CD4-positive, alpha-beta T cell (primary cell): ENCODE data around the gene STIMATE. TPM values are rescaled to one million over a fixed set of nuclear protein-coding genes. Genes with fewer than 3 reads are reported as not detected.

Experiments
- ATAC-seq: fragments of 200-7000 bp; cut with Tn5 transposase; one replicate; pipeline ENCODE4 v1.10.0; 2022; ENCODE audit warnings: mild to moderate bottlenecking; ENCODE audit not compliant: poor library complexity
- CTCF ChIA-PET: fragments of 350-600 bp; sonication (Branson Sonifier 250); formaldehyde crosslinking; loops from one replicate; lab custom pipeline; 2021; ENCODE audit warnings: antibody characterized with exemption, inconsistent platforms; lab: Charles Lee
- POLR2A ChIA-PET: fragments of 350-600 bp; sonication (Branson Sonifier 250); formaldehyde crosslinking; loops from one replicate; lab custom pipeline; 2021; ENCODE audit warnings: antibody characterized with exemption, inconsistent platforms; lab: Charles Lee
- DNase-seq, 14 experiments: peaks; one replicate each; pipeline ENCODE4 v3.0.0-alpha.2; 2013 to 2020; ENCODE audit warnings: mixed read lengths in 2 of 14
- H3K27ac ChIP-seq, 2 donors: one replicate each; pipeline versions ENCODE4 v1.5.1 to v1.7.0; 2013; ENCODE audit warnings: low read length in 2 of 2, low read depth in 1 of 2, mild to moderate bottlenecking in 1 of 2
- H3K27me3 ChIP-seq, 2 experiments: 1 replicate in 1 of 2; 2 replicates in 1 of 2; pipeline versions ENCODE4 v1.6.1 to v1.7.0; 2013; ENCODE audit warnings: low read length in 2 of 2, control low read depth in 1 of 2, mild to moderate bottlenecking in 1 of 2, moderate library complexity in 1 of 2; ENCODE audit not compliant: insufficient read depth in 2 of 2, control insufficient read depth in 1 of 2
- H3K36me3 ChIP-seq: one replicate; pipeline ENCODE4 v1.6.1; 2013; ENCODE audit warnings: low read length, control low read depth; ENCODE audit not compliant: insufficient read depth
- H3K4me1 ChIP-seq: one replicate; pipeline ENCODE4 v1.6.1; 2013; ENCODE audit warnings: low read length, control low read depth; ENCODE audit not compliant: insufficient read depth
- H3K4me3 ChIP-seq: one replicate; pipeline ENCODE4 v1.5.1; 2013; ENCODE audit warnings: mild to moderate bottlenecking, low read length, moderate library complexity
- H3K9me3 ChIP-seq, 2 experiments: 1 replicate in 1 of 2; 2 replicates in 1 of 2; pipeline versions ENCODE4 v1.6.1 to v1.7.0; 2013; ENCODE audit warnings: low read length in 2 of 2, mild to moderate bottlenecking in 2 of 2, control low read depth in 1 of 2, moderate library complexity in 1 of 2; ENCODE audit not compliant: control insufficient read depth in 1 of 2, insufficient read depth in 1 of 2
- H3K27ac Mint-ChIP-seq: one replicate; pipeline ENCODE4 v1.8.0; 2020; ENCODE audit warnings: mixed read lengths
- H3K27me3 Mint-ChIP-seq: one replicate; pipeline ENCODE4 v1.8.0; 2021; ENCODE audit warnings: mixed read lengths
- H3K36me3 Mint-ChIP-seq: one replicate; pipeline ENCODE4 v1.8.0; 2021; ENCODE audit warnings: low read depth, mixed read lengths
- H3K4me1 Mint-ChIP-seq: one replicate; pipeline ENCODE4 v1.8.0; 2021; ENCODE audit warnings: low read depth, mixed read lengths
- H3K4me3 Mint-ChIP-seq: one replicate; pipeline ENCODE4 v1.8.0; 2020; ENCODE audit warnings: mild to moderate bottlenecking, mixed read lengths
- H3K9me3 Mint-ChIP-seq: one replicate; pipeline ENCODE4 v1.8.0; 2020; ENCODE audit warnings: mixed read lengths
- CTCF ChIP-seq: fragments of 200-600 bp; IDR thresholded peaks from one replicate; pipeline ENCODE4 v1.8.0; 2022; ENCODE audit warnings: antibody characterized with exemption, mild to moderate bottlenecking
- intact Hi-C, 2 experiments: fragments of 100-400 bp; cut with DNase I in 1 of 2; cut with micrococcal nuclease in 1 of 2; formaldehyde crosslinking; loops; one replicate each; pipeline versions ENCODE4 v1.15.1 to v1.9.0; 2023 to 2025; cut with DNase I, micrococcal nuclease
- total RNA-seq, 174 experiments: library from RNA in 2 of 174; stranded (reverse) in 2 of 174; gene quantifications; one replicate each; pipeline ENCODE4 v1.2.3 and lab custom pipeline; 2021 to 2026

The STIMATE gene
- total RNA-seq, 2 experiments from 2014 or later, result 39.8 to 42.6 TPM

GRCh38 chr3:52809149-52809548 lies 88.2 kb downstream of the STIMATE start:
- ATAC-seq (no peak), DNase-seq (no peak)
- Histone ChIP-seq H3K36me3 (no peaks in the 10 kb centered on the region), H3K27ac (no peak overlapping the region), H3K4me3 (no peak overlapping the region), H3K4me1 (no peaks in the 10 kb centered on the region), H3K9me3 (no peaks in the 10 kb centered on the region), H3K27me3 (no peaks in the 10 kb centered on the region)
- Mint-ChIP-seq H3K9me3 (no peaks in the 10 kb centered on the region), H3K27ac (no peak overlapping the region), H3K4me3 (no peak overlapping the region), H3K4me1 (peaks cover 12% of the 10 kb centered on the region), H3K27me3 (no peaks in the 10 kb centered on the region), H3K36me3 (no peaks in the 10 kb centered on the region)
- intact Hi-C loops, result no loop called here
- ChIA-PET POLR2A (no interaction called here), CTCF (no interaction called here)
- TF ChIP-seq CTCF, result no peak

DNA sequence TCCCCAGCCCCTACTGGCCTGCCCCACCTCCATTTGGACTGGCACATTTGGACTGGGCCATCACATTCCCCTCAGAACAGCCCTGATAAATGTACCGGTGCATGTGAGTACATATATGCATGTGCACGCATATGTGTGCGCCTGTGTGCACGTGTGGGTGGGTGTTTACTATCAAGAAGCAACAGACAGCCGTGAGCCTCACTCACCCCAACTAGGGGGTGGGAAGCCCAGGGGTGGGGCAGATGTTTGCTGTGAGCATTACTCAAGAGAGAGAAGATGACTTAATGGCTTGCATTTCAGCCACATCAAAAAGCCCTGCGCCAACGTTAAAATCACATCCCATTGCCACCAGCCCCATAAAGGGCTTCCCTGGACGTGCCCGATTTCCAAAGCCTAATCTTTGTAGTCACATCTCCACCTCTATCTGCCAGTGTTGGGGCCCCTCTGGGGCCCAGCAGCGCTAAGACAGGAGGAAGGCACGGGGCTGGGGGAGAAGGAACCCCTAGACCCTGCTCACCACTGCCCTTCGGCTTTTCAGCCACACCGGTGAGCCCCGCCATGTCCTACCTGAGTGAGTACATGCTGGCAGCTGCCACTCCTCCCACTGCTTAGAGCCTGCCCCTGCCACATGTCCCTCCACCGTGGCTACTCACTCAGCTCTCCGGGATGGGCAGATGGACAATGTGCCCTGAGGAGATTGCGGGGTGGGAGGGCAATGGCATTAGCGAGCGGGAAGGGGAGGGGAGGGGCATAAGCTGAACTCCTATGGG lies 91.9 kb downstream of the STIMATE start:
- intact Hi-C loops, result no loop called here
- H3K4me3 Mint-ChIP-seq, result no peak overlapping the region

DNA sequence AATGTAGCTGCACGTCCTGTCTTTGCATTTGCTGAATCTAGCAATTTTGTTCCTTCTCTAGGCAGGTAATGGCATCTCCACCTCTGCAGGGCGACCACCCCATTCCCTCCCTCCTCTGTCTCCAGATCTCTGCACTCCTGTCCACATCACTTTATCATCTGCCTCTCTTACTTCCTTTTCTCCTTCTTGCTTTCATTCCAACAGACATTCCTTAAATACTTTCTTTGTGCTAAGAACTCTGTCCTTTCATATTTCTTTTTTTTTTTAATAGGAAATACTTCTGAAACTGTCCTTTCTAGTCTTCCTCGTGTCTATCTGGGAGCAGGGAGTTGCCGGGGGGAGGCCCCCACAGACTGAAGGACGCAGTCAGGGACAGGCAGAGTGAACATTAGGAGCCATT lies 95.5 kb downstream of the STIMATE start:
- no peak for TF ChIP-seq CTCF
- ChIA-PET CTCF (no interaction called here), POLR2A (no interaction called here)
- Mint-ChIP-seq H3K27ac (no peak overlapping the region), H3K27me3 (no peaks in the 10 kb centered on the region), H3K4me3 (no peak overlapping the region), H3K9me3 (no peaks in the 10 kb centered on the region), H3K4me1 (no peaks in the 10 kb centered on the region), H3K36me3 (no peaks in the 10 kb centered on the region)
- H3K27me3 ChIP-seq, result no peaks in the 10 kb centered on the region
- intact Hi-C loops, result no loop called here
- no peak overlapping the region for H3K27ac ChIP-seq
- ATAC-seq (no peak), DNase-seq (no peak)
- no peak overlapping the region for H3K4me3 ChIP-seq
- H3K4me1 ChIP-seq, result no peaks in the 10 kb centered on the region
- no peaks in the 10 kb centered on the region for H3K9me3 ChIP-seq
- no peaks in the 10 kb centered on the region for H3K36me3 ChIP-seq

More for the DNA sequence above, 91.9 kb downstream of the STIMATE start:
- H3K27ac ChIP-seq, result no peak overlapping the region
- H3K4me3 ChIP-seq, result no peak overlapping the region
- H3K27me3 Mint-ChIP-seq, result no peaks in the 10 kb centered on the region
- no peaks in the 10 kb centered on the region for H3K4me1 ChIP-seq
- peaks cover 12% of the 10 kb centered on the region for H3K4me1 Mint-ChIP-seq
- H3K36me3 ChIP-seq, result no peaks in the 10 kb centered on the region
- H3K27ac Mint-ChIP-seq, result no peak overlapping the region
- H3K9me3 Mint-ChIP-seq, result no peaks in the 10 kb centered on the region
- no peaks in the 10 kb centered on the region for H3K9me3 ChIP-seq
- POLR2A ChIA-PET, result no interaction called here
- no peak for TF ChIP-seq CTCF
- CTCF ChIA-PET, result no interaction called here
- H3K27me3 ChIP-seq, result no peaks in the 10 kb centered on the region
- ATAC-seq, result no peak
- no peak for DNase-seq
- H3K36me3 Mint-ChIP-seq, result no peaks in the 10 kb centered on the region
